Kidney capillary endothelial cell (primary cell): Measurements from ENCODE around the gene QDPR.

Source experiments
- DNase-seq: peaks from one replicate; pipeline ENCODE4 v3.0.0-alpha.2; 2018; ENCODE audit warnings: low spot score

QDPR gene

DNA sequence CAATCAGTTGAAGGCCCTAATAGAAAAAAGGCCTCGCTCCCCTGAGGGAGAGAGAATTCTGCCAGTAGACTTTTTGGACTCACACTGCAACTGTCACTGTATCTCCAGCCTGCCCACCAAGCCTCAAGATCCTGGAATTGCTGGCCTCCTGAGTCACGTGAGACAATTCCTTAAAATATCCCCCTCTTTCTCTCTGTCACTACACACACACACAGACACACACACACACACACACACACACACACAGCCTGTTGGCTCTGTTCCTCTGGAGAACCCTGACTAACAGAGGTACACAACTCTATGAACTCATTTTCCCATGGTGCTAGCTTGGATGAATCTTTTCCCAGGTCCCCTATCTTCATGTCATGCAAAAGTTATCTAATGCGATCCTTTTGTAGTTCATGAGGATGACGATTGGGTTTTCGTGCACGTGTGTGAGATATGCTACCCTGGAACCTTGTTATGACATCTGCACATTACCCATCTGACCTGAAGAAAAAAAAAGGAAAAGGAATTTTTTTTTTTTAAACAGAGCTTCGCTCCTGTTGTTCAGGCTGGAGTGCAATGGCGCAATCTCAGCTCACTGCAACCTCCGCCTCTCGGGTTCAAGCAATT, 16.8 kb upstream of the QDPR start:
- DNase-seq: no peak

DNA sequence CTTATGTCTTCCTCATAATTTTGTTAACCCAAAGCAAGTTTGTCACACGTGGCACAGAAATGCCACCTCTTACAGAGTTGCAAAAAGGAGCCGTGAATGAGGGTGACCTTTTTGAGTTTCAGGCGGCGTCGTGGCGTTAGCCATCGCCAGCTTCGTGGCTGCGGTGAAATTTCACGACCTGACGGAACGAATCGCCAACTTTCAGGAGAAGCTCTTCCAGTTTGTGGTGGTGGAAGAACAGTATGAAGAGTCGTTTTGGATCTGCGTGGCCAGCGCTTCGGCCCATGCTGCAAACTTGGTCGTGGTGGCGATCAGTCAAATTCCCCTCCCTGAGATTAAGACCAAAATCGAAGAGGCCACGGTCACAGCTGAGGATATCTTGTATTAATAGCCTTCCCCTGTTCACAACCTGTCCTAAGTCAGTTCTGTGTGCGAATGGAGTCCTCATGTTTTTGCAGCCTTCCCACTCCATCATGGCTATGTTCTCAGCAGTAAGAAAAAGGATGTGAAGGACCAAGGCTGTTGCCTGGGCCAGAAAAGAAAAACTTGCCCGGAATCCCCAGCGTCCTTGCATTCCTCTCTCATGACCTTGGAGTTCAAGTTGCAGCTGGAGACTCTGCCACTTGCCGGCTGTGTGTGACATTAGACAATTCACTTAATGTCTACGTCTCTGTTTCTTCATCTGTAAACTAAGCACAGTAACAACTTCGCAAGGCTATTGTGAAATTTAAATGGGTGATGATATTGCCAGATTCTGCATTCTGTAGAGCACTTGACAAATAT, 15.0 kb upstream of the QDPR start:
- DNase-seq: no peak

DNA sequence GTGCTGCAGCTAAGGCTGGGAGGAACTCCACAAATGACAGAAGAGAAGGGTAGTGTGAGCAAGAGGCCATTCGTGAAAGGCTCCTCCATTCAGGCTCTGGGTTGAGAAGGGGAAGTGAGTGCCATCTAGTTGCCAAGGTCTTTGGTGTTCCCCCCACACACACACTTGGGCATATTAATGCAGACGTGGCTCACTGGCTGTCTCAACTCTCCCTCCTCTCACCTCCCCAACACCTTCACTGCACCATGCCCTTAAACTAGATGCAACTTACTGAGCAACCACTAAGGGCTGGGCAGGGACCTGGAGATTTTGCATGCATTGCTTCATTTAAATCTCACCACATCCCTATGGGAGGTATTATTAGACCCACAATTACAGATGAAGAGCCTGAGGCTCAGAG, 11.8 kb upstream of the QDPR start:
- DNase-seq: no peak

DNA sequence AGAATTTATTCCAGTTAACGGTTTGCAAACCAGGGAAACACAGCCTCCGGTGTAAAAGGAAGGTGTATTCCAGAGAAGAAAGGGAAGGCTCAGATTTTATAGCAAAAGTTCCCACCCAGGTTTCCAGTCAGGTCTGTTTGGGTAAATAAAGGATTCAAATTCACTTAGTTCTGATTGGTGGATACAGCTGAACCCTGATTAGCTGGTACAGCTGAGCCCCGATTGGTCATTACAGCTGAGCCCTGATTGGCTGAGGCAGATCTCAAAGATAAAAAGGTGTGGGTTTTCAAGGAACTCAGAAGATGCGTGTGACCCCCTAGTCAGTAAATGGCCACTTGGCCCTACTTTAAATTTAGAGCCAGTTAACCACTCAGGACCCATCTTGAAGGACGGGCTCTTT, 9.7 kb upstream of the QDPR start:
- no peak for DNase-seq

DNA sequence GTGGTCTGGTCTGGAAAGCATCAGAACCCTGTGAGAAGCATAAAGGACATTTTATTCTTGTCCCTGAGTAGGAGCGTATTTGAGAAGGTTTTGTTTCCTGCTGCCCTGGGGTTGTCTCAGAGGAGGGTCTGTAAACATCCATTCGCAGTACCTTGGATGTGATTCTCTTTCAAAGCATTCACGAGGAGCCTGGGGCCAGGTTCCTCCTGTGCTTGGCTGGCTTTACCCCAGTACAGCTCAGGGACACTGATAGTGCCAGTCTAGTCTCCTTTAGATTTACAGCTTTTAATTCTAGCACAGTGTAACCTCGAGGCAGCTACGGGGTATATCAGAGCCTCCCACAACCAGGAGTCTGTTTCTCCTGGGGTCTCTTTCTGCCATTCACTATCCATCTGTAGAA, 5.8 kb upstream of the QDPR start:
- DNase-seq: no peak

DNA sequence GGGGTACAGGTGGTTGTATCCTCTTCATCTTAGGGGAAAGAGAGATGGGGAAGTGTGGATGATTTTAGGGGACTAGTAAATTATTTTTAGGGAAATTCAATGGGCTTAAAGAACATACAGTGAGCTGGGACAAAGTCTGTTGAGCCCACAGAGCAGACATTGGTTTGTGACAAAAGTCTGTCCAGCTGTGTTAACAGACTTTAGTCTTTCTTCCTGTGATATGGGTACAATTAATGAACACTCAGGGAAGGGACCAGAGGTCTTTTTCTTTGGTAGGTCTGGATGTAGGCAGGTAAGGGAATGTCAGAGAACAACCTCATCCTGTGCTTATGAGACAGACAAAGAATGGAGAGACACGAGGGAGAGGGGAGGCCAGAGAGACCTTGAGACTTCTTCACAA, 5.1 kb upstream of the QDPR start:
- DNase-seq: no peak

DNA sequence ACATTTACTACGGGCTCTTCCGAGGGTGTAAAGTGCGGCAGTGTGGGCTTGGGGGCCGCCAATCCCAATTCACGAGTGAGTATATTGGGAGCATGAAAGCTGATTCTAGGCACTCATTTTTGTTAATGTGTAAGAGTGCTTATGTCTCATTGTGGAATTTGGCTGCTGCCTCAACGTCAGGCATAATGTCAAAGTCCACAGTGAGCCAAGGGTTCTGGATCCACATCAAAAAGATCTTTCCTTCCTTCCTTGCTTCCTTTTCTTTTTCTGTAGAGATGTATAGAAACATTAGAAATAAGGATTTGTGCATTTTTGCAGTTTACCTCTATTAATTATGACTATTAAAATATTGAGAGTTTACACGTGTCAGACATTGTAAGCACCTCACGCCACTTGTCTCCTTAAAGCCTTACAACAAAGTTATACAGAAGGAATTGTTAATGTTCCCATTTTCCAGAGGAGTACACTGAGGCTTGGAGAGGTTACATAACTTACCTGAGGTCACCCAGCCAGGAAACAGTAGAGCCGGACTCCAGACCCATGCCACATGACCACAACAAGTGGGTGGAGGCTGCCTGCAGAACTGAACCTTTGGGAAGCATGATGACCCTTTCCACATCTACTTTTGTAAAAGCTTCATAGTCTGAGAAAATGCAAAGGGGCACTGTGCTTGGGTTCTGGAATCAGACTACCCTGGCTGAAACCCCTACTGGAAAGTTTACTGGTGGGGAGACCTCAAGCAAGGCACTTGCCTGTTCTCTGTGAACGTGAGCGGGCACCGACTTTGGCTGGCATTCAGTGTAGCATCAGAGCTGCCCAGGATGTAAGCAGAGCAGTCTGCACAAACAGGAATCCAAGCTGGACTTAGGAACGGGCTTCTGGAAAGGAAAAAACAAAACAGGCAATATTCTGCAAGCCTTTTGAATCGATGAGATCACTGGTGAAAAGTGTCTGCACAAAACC, 3.8 kb upstream of the QDPR start:
- DNase-seq: no peak

DNA sequence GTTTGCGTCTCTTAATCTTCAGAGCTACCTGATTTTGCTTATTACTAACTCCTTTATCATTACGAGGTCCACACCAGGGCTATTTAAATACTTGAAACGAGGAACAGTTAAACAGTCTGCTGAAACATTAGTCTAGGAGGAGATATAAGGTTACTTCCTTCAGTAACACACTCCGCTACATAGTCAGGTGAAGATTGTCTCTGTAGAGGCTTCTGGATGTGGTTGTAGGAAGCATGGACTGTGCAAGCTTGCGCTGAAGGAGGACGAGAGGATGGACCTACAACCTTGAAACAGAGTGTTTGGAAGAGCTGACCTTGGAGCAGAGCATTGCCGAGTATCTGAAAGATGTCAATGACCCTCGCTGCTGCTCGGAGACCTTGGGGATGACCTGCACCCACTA, 3.0 kb upstream of the QDPR start, which contains the start of gene CLRN2:
CLRN2 (plus strand) TSS at position 301 of the 400 bp plus-strand sequence. CDS start 102 bp downstream, outside the sequence.
- no peak for DNase-seq

DNA sequence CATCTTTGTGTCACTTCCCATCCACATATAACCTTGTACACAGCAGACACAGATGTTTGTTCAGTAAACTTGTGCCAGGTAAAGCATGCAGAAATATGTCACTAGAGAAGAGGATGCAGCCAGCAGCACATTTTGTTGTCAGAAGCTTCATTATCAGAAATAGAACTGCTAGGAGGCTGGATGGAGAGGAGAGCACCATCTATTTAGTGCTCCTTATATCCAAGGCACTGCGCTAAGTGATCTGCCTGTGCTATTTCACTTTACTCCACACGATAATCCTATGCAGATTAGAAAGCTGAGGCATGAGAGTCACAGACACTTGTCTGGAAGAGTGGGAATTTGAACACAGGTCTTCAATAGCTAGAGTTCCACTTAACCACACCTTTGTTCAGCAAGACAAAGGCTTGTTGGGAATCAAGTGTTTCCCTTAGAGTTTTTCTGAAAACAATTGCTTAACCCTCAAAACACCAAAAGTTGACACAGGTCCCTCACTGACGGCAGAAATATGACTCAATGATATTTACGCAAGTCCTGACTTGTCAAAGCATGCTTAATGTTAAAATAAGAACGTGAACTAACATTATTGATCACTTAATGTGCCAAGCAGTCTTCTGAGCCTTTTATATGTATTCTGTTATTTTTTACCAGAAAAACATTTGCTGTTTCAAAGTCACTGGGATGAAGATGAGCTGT, 1.2 kb upstream of the QDPR start:
- no peak for DNase-seq

DNA sequence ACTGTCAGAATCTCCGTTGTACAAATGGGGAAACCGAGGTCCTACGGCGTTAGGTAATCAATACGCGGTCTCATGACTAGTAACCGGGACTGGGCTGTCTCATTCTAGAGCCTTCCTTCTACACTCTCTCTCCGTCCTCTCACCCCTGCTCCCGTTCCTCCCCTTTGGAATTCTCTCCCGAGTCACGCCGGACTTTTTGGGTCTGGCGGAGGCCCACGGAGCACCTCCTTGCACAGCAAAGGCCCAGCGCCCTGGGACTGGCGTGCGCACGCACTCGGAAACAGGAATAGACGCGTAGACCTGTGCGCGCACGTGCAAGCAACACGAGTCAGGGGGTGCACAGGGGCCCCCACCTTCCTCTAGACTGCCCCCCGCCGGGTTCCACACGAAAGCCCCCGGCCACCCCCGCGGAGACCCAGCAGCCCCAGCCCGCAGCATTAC, 361 bp downstream of the QDPR start:
- peak; percentile 4 for DNase-seq

DNA sequence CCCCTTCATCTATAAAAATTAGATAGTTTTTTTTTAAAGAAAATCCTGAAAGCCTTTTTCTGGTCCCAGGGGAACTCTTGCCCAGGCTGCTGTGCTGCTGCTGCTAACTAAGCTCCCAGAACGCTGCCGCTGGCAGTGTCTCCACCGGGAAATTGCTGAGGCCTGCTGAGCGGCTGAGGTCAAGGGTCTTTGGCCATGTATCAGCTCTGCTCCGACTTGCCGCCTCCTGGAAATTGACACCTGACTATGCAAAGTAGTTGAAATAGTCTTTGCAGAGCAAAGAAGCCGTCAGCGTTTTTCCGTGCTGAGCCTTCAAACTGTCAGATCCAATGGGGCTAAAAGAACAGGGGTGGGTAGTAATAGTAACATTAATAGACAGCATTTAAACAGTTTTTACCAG, 839 bp downstream of the QDPR start:
- DNase-seq: peak; percentile 8

DNA sequence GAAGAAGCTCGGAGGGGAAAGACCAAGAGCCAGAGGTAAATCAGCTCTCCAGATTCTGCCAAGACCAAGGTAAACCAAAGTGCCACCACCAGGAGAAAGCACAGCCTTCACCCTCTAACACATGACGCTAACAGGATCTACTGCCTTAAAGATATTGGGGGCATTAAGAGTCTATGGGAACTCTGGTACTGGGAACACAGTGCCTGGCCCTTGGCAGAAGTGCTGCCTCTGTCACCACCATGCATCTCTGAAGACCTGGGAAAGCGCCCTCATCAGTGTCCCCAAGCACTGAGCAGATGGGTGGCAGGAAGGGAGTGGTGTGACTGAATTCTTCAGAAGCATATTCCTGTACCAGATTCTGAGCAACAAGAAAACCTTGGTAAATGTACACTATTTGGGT, 1.3 kb downstream of the QDPR start:
- DNase-seq: no peak

DNA sequence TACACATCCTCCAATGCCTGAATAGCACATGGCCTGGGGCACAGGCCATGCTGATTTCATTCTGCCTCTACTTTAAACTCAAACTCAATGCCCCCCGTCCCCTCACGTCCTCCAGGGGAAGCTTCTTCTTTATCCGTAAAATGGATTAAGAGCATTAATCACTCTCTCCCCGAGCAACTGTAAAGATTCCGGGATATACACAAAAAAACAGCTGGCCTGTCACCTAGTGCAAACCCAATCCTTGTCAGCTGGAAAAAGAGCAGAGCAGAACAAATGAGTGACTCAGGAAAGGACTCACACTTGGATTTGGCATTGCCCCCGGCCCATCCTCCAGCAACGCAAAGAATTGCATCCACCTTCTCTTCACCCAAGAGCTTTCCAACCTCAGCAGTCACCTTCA, 7.8 kb downstream of the QDPR start:
- DNase-seq: no peak

DNA sequence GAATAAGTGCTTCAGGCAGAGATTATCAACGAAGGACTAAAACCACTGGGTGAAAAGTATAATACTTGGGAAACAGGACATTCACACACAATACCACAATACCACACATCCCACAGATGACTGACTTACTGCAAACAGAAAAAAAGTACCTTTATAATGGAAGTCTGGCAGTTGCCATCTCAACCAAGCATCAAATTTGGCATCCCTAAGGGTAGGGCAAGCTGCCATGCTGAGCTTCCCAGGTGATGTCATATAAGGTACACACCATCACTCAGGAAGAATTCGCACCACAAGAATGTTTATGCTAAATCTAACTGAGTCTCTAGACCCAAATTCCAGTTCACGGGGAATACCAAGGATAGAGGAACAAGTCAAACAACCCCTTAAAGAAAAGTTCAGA, 9.1 kb downstream of the QDPR start:
- no peak for DNase-seq

DNA sequence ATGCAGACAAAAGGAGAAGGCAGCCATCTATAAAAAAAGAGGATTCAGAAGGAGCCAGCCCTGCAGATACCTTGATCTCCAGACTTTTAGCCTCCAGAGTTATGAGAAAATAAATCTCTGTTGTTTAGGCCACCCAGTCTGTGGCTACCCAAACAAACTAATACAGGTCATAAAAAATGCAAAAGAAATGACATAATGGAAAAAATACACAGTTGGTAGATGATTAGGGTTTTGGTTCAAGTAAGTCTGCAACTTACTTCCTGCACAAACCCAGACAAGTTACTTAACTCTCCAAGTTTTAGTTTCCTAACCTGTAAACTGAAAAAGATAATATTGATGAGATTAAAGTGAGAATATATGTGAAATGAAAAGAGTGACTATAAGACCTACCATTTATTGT, 11.3 kb downstream of the QDPR start:
- no peak for DNase-seq

DNA sequence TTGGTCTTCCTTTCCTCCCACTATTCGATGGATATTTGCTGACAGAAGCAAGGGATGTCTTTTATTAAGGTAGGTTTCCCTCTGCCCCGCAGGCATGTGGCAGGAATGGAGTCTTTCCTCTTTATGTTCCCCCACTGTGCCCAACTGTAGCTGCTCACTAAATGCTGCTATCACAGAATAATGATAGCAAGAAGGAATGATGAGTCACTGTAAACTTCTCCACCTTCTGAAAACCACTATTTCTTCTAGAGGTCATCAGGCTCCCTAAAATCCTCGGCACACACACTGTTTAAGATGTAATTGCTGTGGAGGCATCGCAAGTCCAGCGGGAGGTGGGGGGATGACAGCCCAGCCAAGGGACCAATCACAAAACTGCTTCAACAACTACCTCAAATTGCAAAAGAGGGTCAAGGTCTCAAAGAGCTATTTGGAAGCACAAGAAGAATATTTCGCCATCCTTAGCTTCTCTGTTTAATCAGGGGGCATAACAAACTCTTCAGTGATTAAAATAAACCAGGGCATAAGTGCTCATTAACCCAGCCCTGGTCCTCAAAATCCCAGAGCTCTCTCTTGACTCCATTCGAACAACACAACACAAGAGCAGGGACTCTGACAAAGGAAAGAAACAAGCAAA, 13.9 kb downstream of the QDPR start:
- DNase-seq: no peak

DNA sequence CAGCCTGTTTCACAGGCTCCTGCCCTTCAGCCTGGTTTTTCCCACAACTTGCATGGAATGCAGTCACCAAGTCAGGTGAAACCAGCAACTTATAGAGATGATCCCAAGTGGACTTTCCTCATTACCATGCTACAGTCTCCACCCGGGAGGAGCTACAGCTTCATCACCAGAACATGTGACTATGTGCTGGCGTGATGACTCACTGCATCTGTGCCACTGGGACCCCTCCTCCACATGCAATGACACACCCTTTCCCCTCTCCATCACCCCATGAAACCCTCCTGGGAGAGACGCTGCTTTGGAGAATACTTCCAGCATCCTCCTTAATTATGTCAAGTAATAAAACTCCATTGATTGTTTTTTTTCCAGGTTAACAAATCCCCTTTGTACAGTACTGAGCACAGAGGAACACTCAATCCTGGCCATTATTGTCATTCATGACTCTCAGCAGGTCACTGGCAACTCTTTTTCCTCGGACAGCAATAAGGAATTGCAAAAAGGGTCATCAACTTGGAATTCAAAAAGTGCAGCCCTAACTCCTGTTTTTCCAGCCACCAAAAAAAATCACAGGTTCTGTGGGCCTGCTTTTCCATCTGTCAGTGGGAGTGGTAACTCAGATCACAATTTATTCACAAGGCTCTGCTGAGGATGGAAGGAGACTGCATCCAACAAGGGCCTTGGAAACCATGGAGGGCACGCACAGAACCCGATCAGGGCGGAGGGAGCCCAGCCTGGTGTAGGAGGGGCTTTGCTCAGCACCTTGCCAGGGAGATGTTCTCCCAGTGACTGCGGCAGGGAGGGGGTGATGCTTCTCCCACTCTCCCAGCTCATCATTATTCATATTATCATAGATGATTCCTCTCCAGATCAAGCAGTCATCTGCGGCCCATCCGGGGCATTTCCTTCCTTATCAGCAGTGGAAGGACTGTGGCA, 17.4 kb downstream of the QDPR start:
- peak; percentile 67 for DNase-seq

DNA sequence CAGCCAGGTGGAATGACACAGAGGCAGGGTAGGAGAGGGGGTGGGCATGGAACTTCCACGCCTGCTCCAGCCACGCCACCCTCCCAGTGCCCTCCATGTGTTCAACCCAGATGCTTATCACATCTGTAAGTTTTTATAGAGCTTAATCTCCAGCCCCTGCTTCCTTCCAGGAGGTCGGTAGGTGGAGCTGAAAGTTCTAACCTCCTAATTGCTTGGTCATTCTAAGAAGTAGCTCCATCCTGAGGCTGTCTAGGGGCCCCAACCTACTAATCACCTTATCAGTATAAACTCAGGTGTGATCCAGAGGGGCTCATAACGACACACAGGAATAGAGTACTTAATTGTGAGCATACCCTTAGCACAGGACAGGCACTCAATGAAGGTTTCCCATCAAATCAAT, 18.3 kb downstream of the QDPR start:
- no peak for DNase-seq

DNA sequence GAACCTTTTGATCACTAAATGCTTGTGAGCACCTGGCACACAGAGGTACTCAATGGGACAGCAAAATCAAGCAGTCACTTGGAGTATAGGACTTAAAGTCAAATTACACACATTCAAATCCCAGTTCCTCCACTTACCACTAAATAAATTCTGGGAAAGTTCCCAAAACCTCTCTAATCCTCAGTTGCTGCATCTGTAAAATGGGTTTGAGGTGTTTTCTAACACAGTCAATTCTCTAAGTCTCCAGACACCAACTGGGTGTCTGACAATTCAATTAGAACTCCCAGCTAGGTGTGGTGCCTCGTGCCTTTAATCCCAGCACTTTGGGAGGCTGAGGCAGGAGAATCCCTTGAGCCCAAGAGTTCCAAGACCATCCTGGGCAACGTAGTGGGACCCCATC, 19.0 kb downstream of the QDPR start:
- no peak for DNase-seq

DNA sequence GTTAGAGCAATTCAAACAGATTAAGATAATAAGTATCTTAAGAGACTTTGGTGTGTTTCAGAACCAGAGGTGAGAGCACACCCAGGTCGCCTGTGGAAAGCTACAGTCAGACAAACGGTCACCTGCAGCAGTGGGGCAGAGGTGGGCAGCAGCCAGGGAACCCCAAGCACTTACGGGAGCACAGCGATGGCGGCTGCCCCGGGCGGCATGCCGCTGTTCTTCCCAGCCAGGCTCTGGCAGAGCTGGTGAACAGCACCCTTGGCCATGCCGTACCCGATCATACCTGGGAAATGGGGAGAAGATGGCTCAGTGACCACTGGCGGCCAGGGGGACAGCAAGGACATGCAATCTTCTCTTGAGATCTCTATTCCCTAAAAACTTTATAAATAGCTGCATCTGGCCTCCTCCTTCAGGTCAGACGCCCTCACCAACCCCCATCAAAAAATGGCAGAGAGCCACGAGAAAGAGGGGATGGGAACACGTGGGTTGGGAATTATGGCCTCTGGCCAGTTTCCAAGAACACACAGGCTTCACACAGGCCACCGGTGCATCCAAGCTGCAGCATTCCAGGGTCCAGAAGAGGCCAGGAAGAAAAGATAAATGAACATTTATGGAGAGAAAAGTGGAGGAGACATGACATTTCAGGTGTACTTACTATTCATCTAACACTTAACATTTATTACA, 19.7 kb downstream of the QDPR start:
- no peak for DNase-seq
